ENCODE measurements around the gene EEF1A2. TPM values are rescaled to one million over a fixed set of nuclear protein-coding genes. Genes with fewer than 3 reads are reported as not detected.
A peak's percentile ranks its signal among the peaks of the same experiment; 100 is the strongest.

The EEF1A2 gene
- polyA plus RNA-seq, 3 donors, result 0.08 TPM; not detected in 2

DNA sequence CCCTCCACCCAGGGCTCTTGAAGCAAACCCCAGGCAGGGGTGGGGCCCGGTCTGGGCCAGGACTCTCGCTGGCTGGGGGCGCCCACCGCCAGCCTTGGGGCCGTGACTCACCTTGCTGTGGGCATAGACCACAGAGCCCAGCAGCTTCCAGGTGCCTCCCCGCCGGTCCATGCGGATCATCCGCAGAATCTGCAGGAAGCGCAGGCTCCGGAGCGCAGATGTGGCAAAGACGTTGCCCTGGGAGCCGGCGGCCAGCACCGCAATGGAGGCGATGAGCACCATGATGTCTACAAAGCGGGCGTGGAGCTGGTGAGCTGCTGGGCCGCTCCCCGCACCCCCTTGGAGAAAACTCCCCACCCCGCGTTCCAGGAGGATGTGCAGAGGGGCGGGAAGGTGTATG lies 54.3 kb downstream of the EEF1A2 start:
- peaks cover 0 to 21% (median 11%) of the 10 kb centered on the region in 7 donors for H3K9me3 Mint-ChIP-seq
- Histone ChIP-seq H3K79me2 (ENCODE audit: insufficient read depth, low read length) (no peaks in the 10 kb centered on the region), H3K9me3 (replicated peaks in 1 of 2; ENCODE audit: control insufficient read depth in 1 of 2, insufficient read depth in 1 of 2, low read length in 2 of 2) (peaks cover 8 to 18% of the 10 kb centered on the region in 2 donors), H2AFZ (ENCODE audit: insufficient read depth, low read depth, low read length, poor library complexity, severe bottlenecking) (no peak overlapping the region), H3K4me3 (replicated peaks in 1 of 3; ENCODE audit: low read depth in 2 of 3, low read length in 3 of 3) (no peak overlapping the region), H3K36me3 (replicated peaks in 1 of 2; ENCODE audit: control insufficient read depth in 1 of 2, insufficient read depth in 2 of 2, low read length in 2 of 2) (no peaks in the 10 kb centered on the region), H3K9ac (ENCODE audit: insufficient read depth, low read length, poor library complexity, severe bottlenecking) (no peak overlapping the region), H3K27me3 (ENCODE audit: control insufficient read depth in 2 of 2, insufficient read depth in 2 of 2, low read length in 2 of 2) (peaks cover 3 to 14% of the 10 kb centered on the region in 2 donors), H3K4me1 (ENCODE audit: control insufficient read depth in 1 of 2, insufficient read depth in 2 of 2, low read length in 2 of 2) (no peaks in the 10 kb centered on the region), H3K27ac (ENCODE audit: low read depth in 1 of 2, low read length in 2 of 2) (no peak overlapping the region), H3K4me2 (replicated peaks; ENCODE audit: extremely low read depth, low read length, poor library complexity, severe bottlenecking) (no peak overlapping the region), H4K20me1 (ENCODE audit: insufficient read depth, low read length) (no peaks in the 10 kb centered on the region)
- intact Hi-C loops (cut with micrococcal nuclease), result no loop called here
- H3K4me1 Mint-ChIP-seq, result no peaks in the 10 kb centered on the region
- H3K4me3 Mint-ChIP-seq, result no peak overlapping the region
- peaks cover 13 to 18% (median 18%) of the 10 kb centered on the region in 3 donors for H3K27me3 Mint-ChIP-seq (ENCODE audit: low read depth in 3 of 3)
- WGBS (ENCODE audit: insufficient coverage), result 92% methylated on average over 24 of the region's 24 CpGs
- no peak for DNase-seq
- H3K36me3 Mint-ChIP-seq, result no peaks in the 10 kb centered on the region
- TF ChIP-seq, protein P1, sequence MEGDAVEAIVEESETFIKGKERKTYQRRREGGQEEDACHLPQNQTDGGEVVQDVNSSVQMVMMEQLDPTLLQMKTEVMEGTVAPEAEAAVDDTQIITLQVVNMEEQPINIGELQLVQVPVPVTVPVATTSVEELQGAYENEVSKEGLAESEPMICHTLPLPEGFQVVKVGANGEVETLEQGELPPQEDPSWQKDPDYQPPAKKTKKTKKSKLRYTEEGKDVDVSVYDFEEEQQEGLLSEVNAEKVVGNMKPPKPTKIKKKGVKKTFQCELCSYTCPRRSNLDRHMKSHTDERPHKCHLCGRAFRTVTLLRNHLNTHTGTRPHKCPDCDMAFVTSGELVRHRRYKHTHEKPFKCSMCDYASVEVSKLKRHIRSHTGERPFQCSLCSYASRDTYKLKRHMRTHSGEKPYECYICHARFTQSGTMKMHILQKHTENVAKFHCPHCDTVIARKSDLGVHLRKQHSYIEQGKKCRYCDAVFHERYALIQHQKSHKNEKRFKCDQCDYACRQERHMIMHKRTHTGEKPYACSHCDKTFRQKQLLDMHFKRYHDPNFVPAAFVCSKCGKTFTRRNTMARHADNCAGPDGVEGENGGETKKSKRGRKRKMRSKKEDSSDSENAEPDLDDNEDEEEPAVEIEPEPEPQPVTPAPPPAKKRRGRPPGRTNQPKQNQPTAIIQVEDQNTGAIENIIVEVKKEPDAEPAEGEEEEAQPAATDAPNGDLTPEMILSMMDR (IDR thresholded peaks at IDR 0.05), result no peak
- no peak overlapping the region for H3K27ac Mint-ChIP-seq

DNA sequence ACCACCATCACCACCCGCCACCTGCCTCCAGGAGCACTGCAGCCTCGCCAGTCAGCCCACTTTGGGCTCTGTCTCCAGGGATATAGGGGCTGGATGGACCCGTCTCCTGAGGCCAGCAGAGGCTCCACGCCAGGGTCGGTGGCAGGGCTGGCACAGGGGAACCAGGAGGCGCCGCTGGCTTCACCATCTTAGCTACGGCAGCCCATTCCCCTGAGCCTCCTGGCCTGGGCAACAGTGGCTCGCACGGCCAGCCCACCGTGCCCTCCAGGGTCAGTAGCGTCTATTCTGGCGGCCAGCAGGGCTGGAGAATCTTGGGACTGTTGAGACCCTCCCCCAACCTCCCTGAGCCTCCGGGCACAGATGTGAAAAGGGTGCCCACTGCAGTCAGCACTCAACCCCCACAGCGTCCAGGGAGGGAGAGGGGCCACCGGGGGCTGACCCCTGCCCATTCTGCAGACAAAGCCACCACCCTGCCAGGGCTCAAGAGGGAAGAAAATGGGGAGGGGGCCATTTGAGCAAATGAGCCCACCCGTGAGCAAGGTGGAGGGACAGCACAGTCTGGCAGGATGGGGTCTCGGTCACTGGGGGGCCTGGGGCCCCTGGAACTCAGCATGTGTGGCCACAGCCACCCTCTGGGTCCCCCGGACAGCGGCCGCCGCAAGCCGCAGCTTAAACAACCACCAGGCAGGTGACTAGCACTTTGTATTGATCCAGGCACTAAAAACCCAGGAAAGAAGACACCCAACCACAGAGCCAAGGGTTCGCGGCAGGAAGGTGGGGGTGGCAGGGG lies 55.1 kb downstream of the EEF1A2 start:
- no peak overlapping the region for H3K4me2 ChIP-seq (replicated peaks; ENCODE audit: extremely low read depth, low read length, poor library complexity, severe bottlenecking)
- H3K4me3 ChIP-seq (replicated peaks in 1 of 3; ENCODE audit: low read depth in 2 of 3, low read length in 3 of 3), result no peak overlapping the region
- H2AFZ ChIP-seq (ENCODE audit: insufficient read depth, low read depth, low read length, poor library complexity, severe bottlenecking), result no peak overlapping the region
- no peaks in the 10 kb centered on the region for H4K20me1 ChIP-seq (ENCODE audit: insufficient read depth, low read length)
- H3K9ac ChIP-seq (ENCODE audit: insufficient read depth, low read length, poor library complexity, severe bottlenecking), result no peak overlapping the region
- H3K27ac ChIP-seq (ENCODE audit: low read depth in 1 of 2, low read length in 2 of 2), result no peak overlapping the region
- no peak for DNase-seq
- H3K4me1 Mint-ChIP-seq, result no peaks in the 10 kb centered on the region
- WGBS (ENCODE audit: insufficient coverage), result 93% methylated on average over 15 of the region's 25 CpGs
- no peaks in the 10 kb centered on the region for H3K79me2 ChIP-seq (ENCODE audit: insufficient read depth, low read length)
- intact Hi-C loops (cut with micrococcal nuclease), result no loop called here
- peaks cover 15 to 18% (median 16%) of the 10 kb centered on the region in 3 donors for H3K27me3 Mint-ChIP-seq (ENCODE audit: low read depth in 3 of 3)
- H3K27me3 ChIP-seq (ENCODE audit: control insufficient read depth in 2 of 2, insufficient read depth in 2 of 2, low read length in 2 of 2), result peaks cover 3 to 14% of the 10 kb centered on the region in 2 donors
- H3K4me1 ChIP-seq (ENCODE audit: control insufficient read depth in 1 of 2, insufficient read depth in 2 of 2, low read length in 2 of 2), result no peaks in the 10 kb centered on the region
- no peak overlapping the region for H3K4me3 Mint-ChIP-seq
- peaks cover 0 to 21% (median 11%) of the 10 kb centered on the region in 7 donors for H3K9me3 Mint-ChIP-seq
- H3K27ac Mint-ChIP-seq, result peak overlapping the region in 1 of 7 donors; percentile 28
- peaks cover 8 to 18% of the 10 kb centered on the region in 2 donors for H3K9me3 ChIP-seq (replicated peaks in 1 of 2; ENCODE audit: control insufficient read depth in 1 of 2, insufficient read depth in 1 of 2, low read length in 2 of 2)
- H3K36me3 Mint-ChIP-seq, result no peaks in the 10 kb centered on the region
- TF ChIP-seq, protein P1 (IDR thresholded peaks at IDR 0.05), result no peak
- no peaks in the 10 kb centered on the region for H3K36me3 ChIP-seq (replicated peaks in 1 of 2; ENCODE audit: control insufficient read depth in 1 of 2, insufficient read depth in 2 of 2, low read length in 2 of 2)

Data from CD14-positive monocyte (primary cell).